NT2/D1 (cell line): Measurements from ENCODE around the gene NEU4.
"Not testable (repeated sequence)": the region's sequence is repeated elsewhere in the genome, so short reads cannot be mapped to it uniquely, and the experiment has no call there.

Experiments
- DNase-seq: peaks from one replicate; pipeline ENCODE4 v3.0.0-alpha.2; 2011; ENCODE audit warnings: low read depth, low spot score
- H3K27me3 ChIP-seq: 2 replicates; pipeline ENCODE4 v1.6.0; 2011; ENCODE audit warnings: mild to moderate bottlenecking; ENCODE audit not compliant: insufficient read length, insufficient read depth
- H3K36me3 ChIP-seq: 2 replicates; pipeline ENCODE4 v1.6.1; 2011; ENCODE audit warnings: mild to moderate bottlenecking, low read length, mixed read lengths; ENCODE audit not compliant: insufficient read depth, insufficient read length
- H3K4me1 ChIP-seq: 2 replicates; pipeline ENCODE4 v1.5.1; 2011; ENCODE audit not compliant: insufficient read depth, insufficient read length
- H3K4me3 ChIP-seq: 2 replicates; pipeline ENCODE4 v1.5.1; 2011; ENCODE audit warnings: low read depth; ENCODE audit not compliant: insufficient read length
- H3K9ac ChIP-seq: 2 replicates; pipeline ENCODE4 v1.6.0; 2011; ENCODE audit warnings: low read depth; ENCODE audit not compliant: insufficient read length
- H3K9me3 ChIP-seq: 2 replicates; pipeline ENCODE4 v1.5.1; 2011; ENCODE audit warnings: mild to moderate bottlenecking, low read length; ENCODE audit not compliant: insufficient read depth
- SUZ12 ChIP-seq: IDR thresholded peaks from 2 replicates; pipeline ENCODE4 v1.6.1; 2011; ENCODE audit not compliant: insufficient read length, insufficient read depth; ENCODE audit errors: extremely low read depth
- YY1 ChIP-seq: IDR thresholded peaks from 2 replicates; pipeline ENCODE4 v1.6.1; 2011; ENCODE audit not compliant: insufficient read length, insufficient read depth
- ZNF274 ChIP-seq: IDR thresholded peaks from 2 replicates; pipeline ENCODE4 v1.6.1; 2011; ENCODE audit warnings: mild to moderate bottlenecking, low read depth, low read length

NEU4 gene

DNA sequence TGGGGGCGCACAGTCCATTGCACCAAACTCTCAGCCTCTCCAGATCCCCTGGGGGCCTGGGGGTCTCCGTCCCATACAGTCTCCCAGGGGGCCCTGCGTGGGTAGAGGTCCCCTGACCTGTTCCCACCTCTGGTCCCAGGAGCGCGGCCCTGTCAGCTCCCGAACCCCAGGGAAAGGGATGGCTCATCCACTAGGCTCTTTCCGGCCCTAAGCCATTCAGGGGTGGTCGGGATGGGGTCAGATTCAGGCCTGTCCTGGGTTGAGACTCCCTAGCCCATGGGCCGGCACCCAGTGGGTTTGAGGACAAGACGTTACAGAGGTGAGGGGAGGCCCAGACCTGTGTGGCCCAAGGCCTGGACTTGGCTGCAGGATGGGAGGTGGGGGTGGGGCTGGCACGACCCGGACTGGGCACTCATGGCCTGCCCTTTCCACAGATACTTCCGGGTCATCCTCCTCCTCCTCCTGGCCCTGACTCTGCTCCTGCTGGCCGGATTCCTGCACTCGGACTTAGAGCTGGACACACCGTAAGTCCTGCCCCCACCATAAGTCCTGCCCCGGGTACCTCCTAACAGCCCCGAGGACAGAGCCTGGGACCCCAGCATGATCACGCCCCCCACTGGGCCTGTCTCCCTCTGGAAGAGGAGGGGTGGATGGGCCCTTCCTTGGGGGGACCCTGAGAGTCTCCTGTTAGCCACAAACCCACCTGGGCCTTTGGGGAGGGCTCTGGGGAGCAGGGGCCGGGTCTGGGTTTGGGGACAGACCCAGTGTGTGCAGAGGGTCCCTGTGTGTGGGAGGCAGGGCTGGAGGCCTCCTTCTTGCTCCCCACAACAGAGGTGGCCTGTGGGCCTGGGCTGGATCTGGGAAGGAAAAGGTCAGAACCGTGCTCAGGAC lies 10.1 kb upstream of the NEU4 start:
- H3K9me3 ChIP-seq: no peaks in the 10 kb centered on the region
- H3K9ac ChIP-seq: peak overlapping the region; percentile 21
- no peaks in the 10 kb centered on the region for H3K36me3 ChIP-seq
- no peak for TF ChIP-seq ZNF274
- DNase-seq: no peak
- no peaks in the 10 kb centered on the region for H3K27me3 ChIP-seq
- H3K4me3 ChIP-seq: no peak overlapping the region
- H3K4me1 ChIP-seq: peaks cover 36% of the 10 kb centered on the region

DNA sequence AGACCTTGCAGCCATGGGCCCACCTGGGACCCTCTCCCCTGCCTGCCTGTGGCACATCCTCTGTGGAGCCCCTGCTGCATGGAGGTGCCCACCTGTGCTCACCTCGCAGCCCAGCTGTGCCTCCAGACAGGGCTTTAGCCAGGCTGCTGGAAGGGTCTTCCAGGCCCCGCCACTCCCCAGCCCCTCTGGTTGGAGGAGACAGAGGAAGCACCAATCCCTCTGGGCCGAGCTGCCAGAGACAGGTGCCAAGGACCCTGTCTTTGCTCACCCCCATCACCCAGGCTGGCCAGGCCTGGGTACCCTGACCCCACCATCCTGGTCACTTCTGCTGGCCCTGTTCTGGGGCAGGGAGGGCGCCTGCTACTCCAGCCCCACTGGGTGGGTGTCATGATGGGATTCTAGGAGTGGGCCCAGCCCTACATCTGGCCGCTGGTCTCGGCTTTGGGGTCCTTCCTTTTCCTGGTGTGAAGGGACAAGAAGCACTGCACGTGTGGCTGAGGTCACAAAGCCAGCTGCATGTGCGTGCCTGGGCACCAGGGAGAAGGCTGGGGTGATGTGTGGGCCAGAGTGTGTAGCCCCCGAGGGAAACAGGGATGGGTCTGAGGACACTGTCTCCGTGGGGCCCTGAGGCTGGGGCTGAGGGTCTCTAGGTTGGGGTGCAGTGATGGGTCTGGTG lies 9.3 kb upstream of the NEU4 start:
- Histone ChIP-seq H3K36me3 (no peaks in the 10 kb centered on the region), H3K9me3 (no peaks in the 10 kb centered on the region), H3K27me3 (no peaks in the 10 kb centered on the region), H3K4me3 (no peak overlapping the region), H3K9ac (no peak overlapping the region), H3K4me1 (peaks cover 44% of the 10 kb centered on the region)
- DNase-seq: no peak
- TF ChIP-seq SUZ12 (no peak), ZNF274 (no peak), YY1 (no peak)

DNA sequence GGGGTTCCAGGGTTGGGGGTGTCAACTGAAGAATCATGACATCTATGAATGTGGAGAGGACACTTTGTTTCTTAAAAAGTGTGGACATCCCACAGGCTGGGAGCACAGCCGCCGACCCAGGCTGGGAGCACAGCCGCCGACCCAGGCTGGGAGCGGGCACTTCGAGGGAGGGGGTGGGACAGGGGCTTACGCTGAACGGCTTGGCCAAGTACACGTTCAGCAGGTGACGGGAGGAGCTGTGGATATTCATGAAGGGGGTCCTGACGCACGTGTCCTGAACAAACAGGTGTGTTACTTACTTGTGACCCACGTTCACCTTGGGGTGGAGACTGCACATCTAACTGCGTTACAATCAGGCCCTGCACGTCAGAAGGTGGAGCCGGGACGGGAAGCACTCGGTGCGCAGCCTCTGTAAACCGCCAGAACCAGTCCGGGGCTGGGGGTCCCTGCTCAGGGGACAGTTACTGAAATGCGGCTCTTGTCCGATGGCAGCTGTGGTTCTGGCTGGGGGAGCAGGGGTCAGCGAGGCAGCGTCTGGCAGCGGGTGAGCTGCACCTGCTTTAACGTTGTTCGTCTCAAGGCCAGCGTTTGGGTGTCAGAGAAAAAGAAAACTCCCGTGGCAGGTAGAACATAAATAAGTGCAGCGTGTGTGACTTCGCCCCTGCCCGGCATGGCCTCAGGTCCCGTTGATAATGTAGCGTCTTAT lies 8.6 kb upstream of the NEU4 start:
- H3K36me3 ChIP-seq, H3K4me3 ChIP-seq, DNase-seq, H3K9ac ChIP-seq, H3K9me3 ChIP-seq, H3K27me3 ChIP-seq: not testable (repeated sequence)
- peaks cover 47% of the 10 kb centered on the region for H3K4me1 ChIP-seq

DNA sequence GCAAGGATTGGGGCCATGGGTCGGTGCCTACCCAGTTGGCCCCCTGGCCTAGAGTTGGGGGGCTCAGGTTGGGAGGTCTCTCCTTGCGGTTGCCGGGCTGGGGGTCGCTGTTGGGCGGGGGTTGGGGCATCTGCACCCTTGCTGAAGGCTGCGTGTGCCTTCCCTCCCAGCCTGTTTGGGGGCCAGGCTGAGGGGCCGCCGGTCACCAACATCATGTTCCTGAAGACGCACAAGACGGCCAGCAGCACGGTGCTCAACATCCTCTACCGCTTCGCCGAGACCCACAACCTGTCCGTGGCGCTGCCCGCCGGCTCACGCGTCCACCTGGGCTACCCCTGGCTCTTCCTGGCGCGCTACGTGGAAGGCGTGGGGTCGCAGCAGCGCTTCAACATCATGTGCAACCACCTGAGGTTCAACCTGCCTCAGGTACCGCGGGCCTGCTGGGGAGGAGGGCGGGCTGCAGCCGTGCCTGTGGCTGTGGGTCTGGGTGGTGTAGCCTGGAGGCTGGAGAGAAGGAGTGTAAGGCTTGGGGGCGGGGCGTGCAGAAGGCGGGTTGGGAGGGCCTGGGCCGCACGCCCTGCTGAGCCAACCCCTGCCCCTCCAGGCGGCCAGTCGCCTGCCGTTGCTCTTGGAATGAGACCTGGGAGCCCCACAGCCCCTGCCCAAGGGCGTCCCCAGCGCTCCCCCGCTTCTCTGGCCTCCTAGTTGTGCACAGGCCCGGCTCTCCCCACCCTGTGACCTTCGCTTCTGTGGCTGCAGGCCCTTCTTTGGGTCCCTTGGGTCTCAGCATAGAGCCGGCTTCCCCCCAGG lies 7.2 kb upstream of the NEU4 start:
- DNase-seq: no peak
- Histone ChIP-seq H3K27me3 (no peaks in the 10 kb centered on the region), H3K4me1 (peaks cover 47% of the 10 kb centered on the region), H3K9ac (peak overlapping the region; percentile 78), H3K36me3 (no peaks in the 10 kb centered on the region), H3K9me3 (no peaks in the 10 kb centered on the region), H3K4me3 (peak overlapping the region; percentile 15)
- no peak for TF ChIP-seq YY1

DNA sequence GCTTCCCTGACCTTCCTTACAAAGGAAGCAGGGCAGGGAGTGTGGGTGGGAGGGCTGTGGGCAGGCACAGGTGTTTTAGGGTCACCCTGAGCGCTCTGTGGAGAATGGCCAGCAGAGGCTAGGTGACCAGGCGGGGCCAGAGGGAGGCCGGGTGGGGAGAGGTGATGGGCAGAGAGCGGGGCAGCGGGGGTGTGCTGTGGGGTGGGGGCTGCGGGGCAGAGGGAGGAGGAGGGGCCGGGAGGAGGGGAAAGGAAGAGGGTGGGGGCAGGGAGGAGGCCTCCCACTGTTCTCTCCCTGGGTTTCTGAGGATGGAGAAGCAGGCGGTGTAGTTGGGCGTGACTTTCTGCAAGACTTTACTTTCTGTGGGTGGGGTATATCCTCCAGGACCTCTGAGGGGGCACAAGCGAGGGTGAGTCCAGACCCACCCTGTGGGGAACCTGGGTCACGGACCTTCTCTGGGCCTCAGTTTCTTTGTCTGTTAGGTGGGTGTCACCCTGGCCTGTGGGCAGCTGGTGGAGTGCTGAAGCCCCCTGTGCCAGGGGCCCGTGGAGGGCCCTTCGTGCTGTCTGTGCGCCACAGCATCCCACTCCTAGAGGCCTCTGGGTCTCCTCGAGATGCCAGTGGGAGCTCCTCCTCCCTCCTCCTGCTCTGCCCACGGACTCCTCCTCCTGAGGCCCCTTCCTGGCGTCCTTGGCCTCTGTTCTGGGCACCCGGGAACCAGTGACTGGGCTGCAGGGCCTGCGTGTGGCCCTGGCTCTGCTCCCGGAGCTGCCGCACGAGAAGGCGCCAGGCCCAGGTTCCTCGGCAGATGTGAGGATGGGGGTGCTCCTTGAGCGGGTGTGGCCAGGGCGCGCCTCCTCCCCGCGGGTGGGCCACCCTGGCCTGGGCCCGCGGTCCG lies 6.3 kb upstream of the NEU4 start:
- H3K4me3 ChIP-seq: peak overlapping the region; percentile 15
- H3K4me1 ChIP-seq: peaks cover 44% of the 10 kb centered on the region
- DNase-seq: no peak

GRCh38 chr2:241803387-241804325 lies 5.3 kb upstream of the NEU4 start:
- Histone ChIP-seq H3K4me3 (no peak overlapping the region), H3K36me3 (no peaks in the 10 kb centered on the region), H3K27me3 (no peaks in the 10 kb centered on the region), H3K9ac (peak overlapping the region; percentile 90), H3K9me3 (no peaks in the 10 kb centered on the region), H3K4me1 (peaks cover 37% of the 10 kb centered on the region)
- DNase-seq: no peak
- no peak for TF ChIP-seq SUZ12
- no peak for TF ChIP-seq YY1
- TF ChIP-seq ZNF274: no peak

More for the DNA sequence above, 6.3 kb upstream of the NEU4 start:
- Histone ChIP-seq H3K9ac (peak overlapping the region; percentile 90), H3K9me3 (no peaks in the 10 kb centered on the region), H3K36me3 (no peaks in the 10 kb centered on the region), H3K27me3 (no peaks in the 10 kb centered on the region)
- no peak for TF ChIP-seq ZNF274
- TF ChIP-seq YY1: no peak
- TF ChIP-seq SUZ12: no peak
